Measurements from ENCODE around the gene SBK1. TPM values are rescaled to one million over a fixed set of nuclear protein-coding genes. Genes with fewer than 3 reads are reported as not detected.

SBK1 gene
- total and polyA plus RNA-seq, 10 donors: 0.30 to 2.8 (median 1.7) TPM

DNA sequence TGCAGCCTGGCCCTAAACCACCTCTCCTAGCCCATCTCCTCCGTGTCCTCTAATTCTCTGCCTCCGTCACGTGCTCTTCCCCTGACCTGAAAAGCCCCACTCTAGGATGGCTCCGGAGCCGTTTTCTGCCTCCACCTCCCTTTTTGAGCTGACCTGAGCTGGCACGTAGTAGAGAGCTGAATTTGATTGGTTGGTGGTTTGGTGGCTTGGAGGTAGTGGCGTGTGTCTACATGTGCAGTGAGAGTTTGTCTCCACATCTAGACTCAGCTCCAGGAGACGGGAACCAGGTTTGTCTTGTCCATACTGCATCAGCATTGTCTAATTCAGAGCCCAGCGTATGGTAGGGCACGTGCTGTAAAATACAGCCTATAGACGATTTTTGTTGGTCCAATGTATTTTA is 3.0 kb downstream of the SBK1 start:
- 86 to 93% (median 87%) methylated on average over 11 of the region's 11 CpGs for WGBS, 5 donors

DNA sequence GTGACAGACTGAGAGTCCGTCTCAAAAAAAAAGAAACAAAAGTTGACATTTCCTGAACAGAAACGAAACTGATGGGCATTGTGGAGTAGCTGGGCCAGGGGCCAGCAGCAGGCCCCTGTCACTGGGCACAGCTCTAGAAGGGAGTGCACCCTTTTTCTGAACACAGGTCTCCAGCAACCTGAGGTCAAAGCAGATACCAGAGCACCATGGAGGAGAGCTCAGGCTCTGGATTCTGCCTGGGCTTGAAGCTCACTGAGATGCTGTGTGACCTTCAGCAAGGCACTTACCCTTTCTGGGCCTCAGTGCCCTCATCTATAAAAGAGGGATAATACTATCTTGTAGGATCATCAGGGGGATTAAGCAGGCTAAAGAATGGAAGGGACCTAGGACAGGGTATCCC is 5.0 kb downstream of the SBK1 start:
- no peaks in the 10 kb centered on the region for H3K9me3 ChIP-seq
- peaks cover 0 to 28% (median 10%) of the 10 kb centered on the region in 7 donors for H3K27me3 ChIP-seq (replicated peaks in 1 of 7)
- no peak overlapping the region for H3K27ac ChIP-seq
- DNase-seq: no peak
- H3K4me1 ChIP-seq: peaks cover 2 to 44% (median 15%) of the 10 kb centered on the region in 6 donors
- 14 to 23% (median 21%) methylated on average over 2 of the region's 2 CpGs for WGBS, 5 donors
- no peak for TF ChIP-seq POLR2A (IDR thresholded peaks at IDR 0.05)
- TF ChIP-seq POLR2AphosphoS5 (IDR thresholded peaks at IDR 0.05): no peak
- TF ChIP-seq, protein P1, sequence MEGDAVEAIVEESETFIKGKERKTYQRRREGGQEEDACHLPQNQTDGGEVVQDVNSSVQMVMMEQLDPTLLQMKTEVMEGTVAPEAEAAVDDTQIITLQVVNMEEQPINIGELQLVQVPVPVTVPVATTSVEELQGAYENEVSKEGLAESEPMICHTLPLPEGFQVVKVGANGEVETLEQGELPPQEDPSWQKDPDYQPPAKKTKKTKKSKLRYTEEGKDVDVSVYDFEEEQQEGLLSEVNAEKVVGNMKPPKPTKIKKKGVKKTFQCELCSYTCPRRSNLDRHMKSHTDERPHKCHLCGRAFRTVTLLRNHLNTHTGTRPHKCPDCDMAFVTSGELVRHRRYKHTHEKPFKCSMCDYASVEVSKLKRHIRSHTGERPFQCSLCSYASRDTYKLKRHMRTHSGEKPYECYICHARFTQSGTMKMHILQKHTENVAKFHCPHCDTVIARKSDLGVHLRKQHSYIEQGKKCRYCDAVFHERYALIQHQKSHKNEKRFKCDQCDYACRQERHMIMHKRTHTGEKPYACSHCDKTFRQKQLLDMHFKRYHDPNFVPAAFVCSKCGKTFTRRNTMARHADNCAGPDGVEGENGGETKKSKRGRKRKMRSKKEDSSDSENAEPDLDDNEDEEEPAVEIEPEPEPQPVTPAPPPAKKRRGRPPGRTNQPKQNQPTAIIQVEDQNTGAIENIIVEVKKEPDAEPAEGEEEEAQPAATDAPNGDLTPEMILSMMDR (IDR thresholded peaks at IDR 0.05 in 8 of 11, conservative IDR thresholded peaks at IDR 0.05 in 3 of 11): no peak
- intact Hi-C loops (cut with DNase I; ENCODE audit: low total_unique reads): no loop called here
- no peak overlapping the region for H3K4me3 ChIP-seq
- no peaks in the 10 kb centered on the region for H3K36me3 ChIP-seq

More for the DNA sequence above, 3.0 kb downstream of the SBK1 start:
- H3K36me3 ChIP-seq: no peaks in the 10 kb centered on the region
- no peaks in the 10 kb centered on the region for H3K9me3 ChIP-seq
- no peak for DNase-seq
- H3K27me3 ChIP-seq (replicated peaks in 1 of 7): peaks cover 0 to 28% (median 10%) of the 10 kb centered on the region in 7 donors
- intact Hi-C loops (cut with DNase I; ENCODE audit: low total_unique reads): no loop called here
- no peak overlapping the region for H3K4me3 ChIP-seq
- H3K27ac ChIP-seq: no peak overlapping the region
- TF ChIP-seq, protein P1 (IDR thresholded peaks at IDR 0.05 in 8 of 11, conservative IDR thresholded peaks at IDR 0.05 in 3 of 11): no peak
- TF ChIP-seq POLR2A (IDR thresholded peaks at IDR 0.05) (no peak), POLR2AphosphoS5 (IDR thresholded peaks at IDR 0.05) (no peak)
- peaks cover 5 to 52% (median 20%) of the 10 kb centered on the region in 6 donors for H3K4me1 ChIP-seq

DNA sequence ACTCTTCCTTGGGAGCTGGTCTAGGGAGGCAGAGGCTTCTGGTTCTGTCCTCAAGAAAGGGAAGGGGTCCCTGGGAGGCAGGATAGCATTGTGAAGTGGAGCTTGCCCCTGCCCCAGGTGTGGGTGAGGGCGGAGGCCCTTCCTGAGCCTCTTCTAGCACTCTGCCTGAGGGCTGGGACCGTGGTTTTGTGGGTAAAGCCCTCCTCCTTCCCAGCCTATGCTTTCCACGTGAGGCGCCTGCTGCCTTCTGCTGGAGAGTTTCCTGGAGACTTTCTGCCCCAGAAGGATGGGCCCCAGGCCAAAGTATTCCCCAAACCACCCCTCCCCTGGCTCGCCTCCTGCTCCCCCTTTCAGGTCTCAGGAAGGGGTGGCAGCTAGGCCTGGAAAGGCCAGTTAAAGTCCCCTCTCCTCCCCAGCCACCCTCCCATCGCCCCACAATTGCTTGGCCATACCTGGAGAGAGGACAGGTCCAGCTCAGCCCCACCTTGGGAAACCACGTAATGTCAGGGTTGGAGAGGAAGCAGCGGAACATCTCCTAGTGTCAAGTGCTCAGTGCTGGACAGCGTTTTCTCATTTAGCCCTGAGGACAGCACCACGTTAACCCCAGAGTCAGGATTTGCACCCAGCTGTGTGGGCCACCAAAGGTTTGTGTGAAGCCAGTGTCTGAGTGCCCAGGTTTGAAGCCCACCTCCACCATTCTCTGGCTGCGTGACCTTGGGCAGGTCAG is 5.6 kb downstream of the SBK1 start:
- TF ChIP-seq, protein P1 (IDR thresholded peaks at IDR 0.05 in 8 of 11, conservative IDR thresholded peaks at IDR 0.05 in 3 of 11): no peak
- TF ChIP-seq POLR2A (IDR thresholded peaks at IDR 0.05) (no peak), POLR2AphosphoS5 (IDR thresholded peaks at IDR 0.05) (no peak)
- Histone ChIP-seq H3K4me3 (no peak overlapping the region), H3K27ac (no peak overlapping the region), H3K27me3 (replicated peaks in 1 of 7) (peaks cover 0 to 23% (median 10%) of the 10 kb centered on the region in 7 donors), H3K9me3 (no peaks in the 10 kb centered on the region), H3K4me1 (peaks cover 2 to 39% (median 11%) of the 10 kb centered on the region in 6 donors), H3K36me3 (no peaks in the 10 kb centered on the region)
- WGBS, 5 donors: 52 to 60% (median 59%) methylated on average over 11 of the region's 11 CpGs
- no peak for DNase-seq
- intact Hi-C loops (cut with DNase I; ENCODE audit: low total_unique reads): no loop called here

DNA sequence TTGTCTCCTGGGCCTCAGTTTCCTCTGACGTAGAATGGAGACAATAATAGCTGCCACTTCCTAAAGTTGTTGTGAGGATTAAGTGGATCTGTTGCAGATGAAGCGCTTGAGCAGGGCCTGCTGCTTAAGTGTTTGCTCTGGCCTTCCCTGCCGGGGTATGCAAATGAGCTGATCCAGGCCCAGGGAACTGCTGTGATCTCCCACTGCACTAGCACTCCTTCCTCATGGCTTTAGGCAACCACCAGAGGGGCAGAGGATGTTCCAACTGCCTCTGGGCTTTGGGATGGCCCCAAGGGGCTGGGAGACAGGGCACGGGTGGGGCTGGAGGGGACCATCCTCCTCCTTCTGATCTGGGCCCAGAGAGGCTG is 6.2 kb downstream of the SBK1 start:
- H3K4me3 ChIP-seq: no peak overlapping the region
- H3K4me1 ChIP-seq: peaks cover 0 to 33% (median 6%) of the 10 kb centered on the region in 6 donors
- H3K27me3 ChIP-seq (replicated peaks in 1 of 7): peaks cover 0 to 17% (median 4%) of the 10 kb centered on the region in 7 donors
- DNase-seq: no peak
- 75 to 87% (median 80%) methylated on average over 3 to 4 of the region's 4 CpGs for WGBS, 5 donors
- no peak overlapping the region for H3K27ac ChIP-seq
- H3K9me3 ChIP-seq: no peaks in the 10 kb centered on the region
- H3K36me3 ChIP-seq: no peaks in the 10 kb centered on the region
- TF ChIP-seq, protein P1 (IDR thresholded peaks at IDR 0.05 in 8 of 11, conservative IDR thresholded peaks at IDR 0.05 in 3 of 11): no peak
- no peak for TF ChIP-seq POLR2AphosphoS5 (IDR thresholded peaks at IDR 0.05)
- intact Hi-C loops (cut with DNase I; ENCODE audit: low total_unique reads): no loop called here

Measured in spleen (tissue), 11 donors.